SU-DHL-6 (cell line): Measurements from ENCODE around the gene CTBP1.

Source experiments
- EZH2phosphoT487 ChIP-seq: fragments of 200-600 bp; sonication (generic), shearing (Covaris generic); conservative IDR thresholded peaks from 2 replicates; pipeline ENCODE4 v1.6.1; 2018; ENCODE audit warnings: mild to moderate bottlenecking, antibody characterized with exemption, low read length, moderate library complexity, mixed read lengths
- TF ChIP-seq, protein P1 (sequence below): fragments of 200-600 bp; sonication (generic); IDR thresholded peaks from one replicate; pipeline ENCODE4 v1.5.1; 2017; ENCODE audit warnings: antibody characterized with exemption, mild to moderate bottlenecking, low read length, moderate library complexity; ENCODE audit not compliant: insufficient read depth, poor library complexity, severe bottlenecking

- TF ChIP-seq, protein P1, sequence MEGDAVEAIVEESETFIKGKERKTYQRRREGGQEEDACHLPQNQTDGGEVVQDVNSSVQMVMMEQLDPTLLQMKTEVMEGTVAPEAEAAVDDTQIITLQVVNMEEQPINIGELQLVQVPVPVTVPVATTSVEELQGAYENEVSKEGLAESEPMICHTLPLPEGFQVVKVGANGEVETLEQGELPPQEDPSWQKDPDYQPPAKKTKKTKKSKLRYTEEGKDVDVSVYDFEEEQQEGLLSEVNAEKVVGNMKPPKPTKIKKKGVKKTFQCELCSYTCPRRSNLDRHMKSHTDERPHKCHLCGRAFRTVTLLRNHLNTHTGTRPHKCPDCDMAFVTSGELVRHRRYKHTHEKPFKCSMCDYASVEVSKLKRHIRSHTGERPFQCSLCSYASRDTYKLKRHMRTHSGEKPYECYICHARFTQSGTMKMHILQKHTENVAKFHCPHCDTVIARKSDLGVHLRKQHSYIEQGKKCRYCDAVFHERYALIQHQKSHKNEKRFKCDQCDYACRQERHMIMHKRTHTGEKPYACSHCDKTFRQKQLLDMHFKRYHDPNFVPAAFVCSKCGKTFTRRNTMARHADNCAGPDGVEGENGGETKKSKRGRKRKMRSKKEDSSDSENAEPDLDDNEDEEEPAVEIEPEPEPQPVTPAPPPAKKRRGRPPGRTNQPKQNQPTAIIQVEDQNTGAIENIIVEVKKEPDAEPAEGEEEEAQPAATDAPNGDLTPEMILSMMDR: no peak
- no peak for TF ChIP-seq EZH2phosphoT487
These were observed 4.1 kb upstream of the CTBP1 start for GRCh38 chr4:1252928-1253492.
